ENCODE measurements around the gene MFRP.
"Not testable (repeated sequence)": the region's sequence is repeated elsewhere in the genome, so short reads cannot be mapped to it uniquely, and the experiment has no call there.

The MFRP gene

DNA sequence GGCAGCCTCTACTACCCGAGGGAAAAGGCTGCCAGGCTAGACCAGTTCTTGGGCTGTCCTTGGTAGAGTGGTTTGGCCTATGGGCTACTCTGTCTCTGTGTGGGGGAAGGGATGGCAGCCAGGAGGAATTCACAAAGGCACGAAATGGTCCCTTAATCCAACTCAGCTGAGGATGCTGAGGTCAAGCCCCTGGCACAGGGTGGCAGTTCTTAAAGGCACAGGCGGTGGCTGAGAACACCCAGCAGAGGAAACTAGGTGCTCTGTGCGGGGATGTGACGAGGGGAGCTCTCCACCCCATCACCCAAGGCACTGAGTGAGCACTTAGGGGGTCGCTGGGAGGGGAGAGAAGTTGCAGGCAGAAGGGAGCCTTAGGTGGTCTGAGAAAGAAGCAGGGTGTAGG lies at the start of gene MFRP:
Gene MFRP, minus strand, starts transcription at position 101 of the 400 bp plus-strand sequence. CDS start 192 bp downstream, outside the sequence.
- no peak for DNase-seq

DNA sequence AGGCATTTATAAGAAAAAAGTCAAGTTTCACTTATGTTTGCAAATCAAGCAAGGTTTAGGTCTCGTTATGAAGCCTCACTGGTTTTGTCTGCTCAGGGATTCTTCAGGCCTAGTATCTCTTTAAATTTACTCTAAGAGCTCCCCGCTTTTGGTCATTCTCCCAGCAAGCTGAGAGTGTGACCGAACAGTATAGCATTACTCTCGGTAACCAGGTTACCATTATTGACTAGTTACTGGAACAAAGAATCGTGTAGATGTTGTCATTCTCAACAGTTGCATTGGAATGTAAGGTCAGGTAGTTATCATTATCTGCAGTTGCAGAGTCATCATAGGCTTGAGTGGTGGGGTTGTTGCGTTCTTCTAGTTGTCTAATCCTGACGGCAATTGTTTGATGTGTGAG lies 44.8 kb upstream of the MFRP start:
- DNase-seq = no peak

DNA sequence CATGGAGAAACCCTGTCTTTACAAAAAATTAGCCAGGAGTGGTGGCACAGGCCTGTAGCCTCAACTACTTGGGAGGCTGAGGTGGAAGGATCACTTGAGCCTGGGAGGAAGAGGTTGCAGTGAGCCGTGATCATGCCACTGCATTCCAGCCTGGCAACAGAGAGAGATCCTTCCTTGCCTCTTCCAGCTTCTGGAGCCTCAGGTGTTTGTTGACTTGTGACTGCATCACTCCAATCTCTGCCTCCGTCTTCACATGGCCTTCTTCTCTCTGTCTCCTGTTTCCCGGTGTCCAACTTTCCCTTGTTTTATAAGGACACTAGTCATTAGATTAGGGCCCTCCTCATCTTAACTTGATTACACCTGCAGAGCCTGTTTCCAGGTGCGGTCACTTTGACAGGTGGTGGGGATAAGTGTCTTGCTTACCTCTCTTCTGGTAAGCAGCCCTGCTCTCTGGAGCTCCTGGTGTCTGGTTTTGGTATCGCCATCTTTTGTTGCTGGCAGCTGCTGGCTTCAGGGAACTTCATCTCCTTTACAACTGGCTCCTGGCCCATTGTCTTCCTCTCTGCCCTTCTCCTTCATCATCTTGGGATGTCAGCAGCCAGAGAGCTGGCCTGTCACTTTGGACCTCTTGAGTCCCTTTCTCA lies 43.2 kb upstream of the MFRP start:
- DNase-seq = no peak

DNA sequence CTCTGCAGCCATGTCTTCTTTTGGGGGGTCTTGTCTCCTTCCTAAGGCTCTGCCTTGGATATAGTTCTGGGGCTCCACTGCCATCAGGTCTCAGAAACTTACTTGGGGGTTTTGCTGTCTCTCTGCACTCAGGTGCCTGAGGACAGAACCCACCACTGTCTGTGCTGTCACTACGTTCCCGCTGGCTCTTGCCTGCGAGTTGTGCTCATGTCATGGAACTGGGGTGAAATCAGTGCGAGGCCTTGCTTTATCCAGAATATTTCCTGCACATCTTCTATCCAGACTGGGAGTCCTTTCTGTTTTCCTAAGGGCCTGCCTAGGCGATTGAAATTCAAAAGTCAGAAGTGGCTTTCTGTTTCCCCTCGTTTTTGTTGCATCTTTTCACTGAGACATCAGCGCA lies 41.6 kb upstream of the MFRP start:
- no peak for DNase-seq

DNA sequence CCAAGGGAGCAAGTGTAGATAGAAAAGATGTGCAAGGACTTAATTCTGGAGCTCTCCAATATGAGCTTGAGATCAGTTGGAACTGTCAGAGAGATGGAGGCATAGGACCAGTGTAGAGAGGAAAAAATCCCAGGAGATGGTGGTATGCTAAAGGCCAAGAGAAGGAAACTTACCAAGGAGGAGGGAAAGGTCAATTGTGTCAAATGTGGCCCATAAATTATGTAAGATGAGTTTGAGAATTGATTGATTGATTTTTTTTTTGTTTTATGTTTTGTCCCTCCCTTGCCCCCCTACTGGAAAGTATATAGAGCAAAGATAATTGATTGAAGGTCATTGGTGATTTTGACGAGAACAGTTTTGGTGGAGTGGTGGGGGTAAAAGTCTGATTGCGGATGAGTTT lies 37.8 kb upstream of the MFRP start:
- DNase-seq = no peak

DNA sequence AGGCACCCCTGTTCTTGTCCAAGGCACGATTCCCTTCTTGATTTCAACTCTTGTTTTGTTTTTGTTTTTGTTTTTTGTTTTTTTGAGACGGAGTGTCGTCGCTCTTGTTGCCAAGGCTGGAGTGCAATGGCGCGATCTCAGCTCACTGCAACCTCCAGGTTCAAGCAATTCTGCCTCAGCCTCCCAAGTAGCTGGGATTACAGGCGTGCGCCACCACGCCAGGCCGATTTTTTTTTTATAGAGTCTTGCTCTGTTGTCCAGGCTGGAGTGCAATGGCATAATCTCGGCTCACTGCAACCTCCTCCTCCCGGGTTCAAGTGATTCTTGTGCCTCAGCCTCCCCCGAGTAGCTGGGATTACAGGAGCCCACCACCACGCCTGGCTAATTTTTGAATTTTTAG lies 36.0 kb upstream of the MFRP start:
- not testable (repeated sequence) for DNase-seq

DNA sequence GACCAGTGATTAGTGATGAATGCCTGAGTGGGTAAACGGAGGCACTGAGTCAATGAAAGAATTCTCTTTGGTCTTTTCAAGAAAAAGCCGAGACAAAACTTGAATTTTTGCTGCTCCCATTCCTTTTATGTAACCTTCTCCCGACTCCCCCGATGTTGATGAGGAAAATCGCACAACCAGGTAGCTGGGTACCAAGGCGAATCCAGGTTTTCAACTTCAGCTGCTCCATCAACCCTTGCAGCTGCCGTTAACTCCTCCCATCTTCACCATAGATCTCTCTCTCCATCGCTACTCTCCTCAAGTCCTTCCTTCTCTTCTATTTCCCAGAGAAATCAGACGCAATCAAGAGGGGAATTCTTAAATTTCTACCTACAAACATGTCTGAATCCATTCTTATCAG lies 35.6 kb upstream of the MFRP start:
- DNase-seq = no peak

DNA sequence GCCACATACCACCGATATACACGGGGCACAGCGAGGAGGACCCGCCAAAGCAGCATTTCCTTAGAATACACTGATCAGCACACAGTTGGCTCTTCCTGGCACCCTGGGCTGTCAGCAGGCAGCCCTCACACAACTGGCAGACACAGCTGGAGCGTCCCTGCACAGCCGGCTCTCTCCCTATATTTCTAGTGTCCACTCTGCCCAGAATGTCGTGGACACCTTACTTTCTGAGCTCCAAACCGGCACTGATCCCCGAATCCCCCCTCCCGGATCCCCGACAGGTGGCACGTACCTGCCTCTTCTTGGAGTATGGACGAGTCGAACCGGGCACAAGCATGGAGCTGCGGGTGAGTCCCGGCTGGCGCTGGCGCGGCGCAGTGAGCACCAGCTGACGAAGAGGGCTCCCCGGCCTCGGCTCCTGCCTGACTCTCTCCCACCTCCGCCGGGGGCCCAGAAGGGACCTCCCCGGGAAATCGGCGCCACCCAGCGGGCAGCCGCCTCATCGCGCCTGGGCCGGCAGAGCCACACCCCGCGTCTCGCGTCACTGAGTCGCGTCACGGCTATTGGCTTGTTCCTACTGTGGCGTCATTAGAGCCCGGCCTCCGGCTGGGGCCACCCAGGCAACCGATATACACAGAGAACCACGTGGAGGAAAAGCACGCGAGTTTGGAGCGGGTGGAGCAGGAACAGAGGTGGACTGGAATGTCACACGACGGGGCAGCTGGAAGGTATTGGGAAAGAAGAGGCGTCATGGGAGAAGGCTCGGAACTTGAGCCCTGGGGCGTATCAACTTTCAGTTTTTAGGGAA lies 34.9 kb upstream of the MFRP start, which contains the start of gene USP2:
Gene USP2, minus strand, starts transcription at position 510 of the 808 bp plus-strand sequence. CDS start 8,210 bp downstream, outside the sequence.
- peak; percentile 95 for DNase-seq

DNA sequence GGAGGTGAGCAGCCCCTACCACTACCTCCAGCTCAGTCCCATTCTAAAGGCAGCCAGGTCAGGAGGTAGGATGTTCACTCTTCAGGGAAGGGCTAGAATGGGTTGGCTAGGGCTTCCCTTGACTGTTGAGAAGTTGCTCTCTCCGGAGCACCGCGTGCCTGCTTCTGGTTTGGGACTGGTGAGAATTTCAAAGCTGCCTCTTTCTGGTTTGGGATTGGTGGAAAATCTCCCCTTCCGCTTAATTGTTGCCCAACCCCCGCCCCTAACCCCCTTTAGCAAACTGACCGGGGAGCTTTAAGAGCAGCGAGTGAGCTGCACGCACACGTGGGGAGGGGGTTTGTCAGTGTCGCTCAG lies 34.3 kb upstream of the MFRP start:
- DNase-seq = no peak

DNA sequence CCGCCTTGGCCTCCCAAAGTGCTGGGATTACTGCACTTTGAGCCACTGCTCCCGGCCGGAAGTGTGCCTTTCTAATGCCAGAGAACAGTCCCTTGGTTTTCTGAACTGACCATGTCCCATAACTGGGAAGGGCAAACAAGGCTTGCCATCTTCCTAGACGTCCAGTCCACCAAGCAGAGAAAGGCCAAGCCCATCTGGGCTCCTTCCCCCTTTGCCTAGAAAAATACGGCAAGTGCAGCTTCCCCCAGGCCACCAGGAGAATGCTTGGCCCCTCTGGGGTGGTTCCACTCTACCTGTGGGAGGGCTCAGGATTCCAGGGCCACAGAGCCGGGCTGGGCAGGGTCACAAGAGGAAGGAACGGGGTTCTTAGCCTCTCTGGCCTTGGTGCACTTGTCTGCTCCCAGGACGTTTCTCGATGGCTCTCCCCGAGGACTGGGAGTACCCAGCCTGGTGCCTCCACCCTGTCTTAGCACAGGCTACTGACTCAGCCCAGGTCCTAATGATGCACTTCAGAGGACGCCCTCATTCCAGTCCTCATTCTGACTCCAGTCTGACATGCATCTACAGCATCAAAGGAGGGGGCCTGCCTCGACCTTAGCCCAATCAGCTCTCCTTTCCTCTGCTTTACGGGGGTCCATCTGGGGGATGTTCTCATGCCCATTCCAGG lies 33.8 kb upstream of the MFRP start:
- DNase-seq = no peak

DNA sequence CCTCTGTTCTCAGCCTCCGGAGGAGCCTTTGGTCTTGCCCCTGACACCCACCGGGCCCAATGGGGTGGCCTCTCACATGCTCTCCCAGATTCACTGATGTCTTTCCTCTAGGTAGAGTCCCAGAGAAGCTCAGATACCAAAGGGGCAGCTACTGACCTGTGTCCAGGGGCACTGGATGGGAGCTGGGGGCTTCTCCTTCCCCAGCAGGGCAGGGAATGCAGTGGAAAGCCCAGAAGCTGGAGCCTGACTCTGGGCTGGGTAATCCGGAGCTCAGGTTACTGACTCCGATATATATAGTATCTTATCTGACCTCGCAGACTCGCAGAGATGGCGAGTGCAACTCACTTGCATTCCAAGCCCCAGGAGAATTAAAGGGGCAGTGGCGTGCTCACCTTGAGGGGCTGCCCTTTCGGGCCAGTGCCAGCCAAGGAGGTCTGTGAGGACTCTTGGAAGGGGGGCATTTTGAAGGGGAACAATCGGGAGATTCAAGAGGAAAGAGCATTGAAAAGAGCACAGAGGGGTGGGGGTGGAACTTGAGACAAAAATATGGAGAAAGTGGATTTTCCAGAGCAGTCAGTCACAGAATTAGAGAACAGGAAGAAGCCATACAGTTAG lies 32.5 kb upstream of the MFRP start:
- no peak for DNase-seq

DNA sequence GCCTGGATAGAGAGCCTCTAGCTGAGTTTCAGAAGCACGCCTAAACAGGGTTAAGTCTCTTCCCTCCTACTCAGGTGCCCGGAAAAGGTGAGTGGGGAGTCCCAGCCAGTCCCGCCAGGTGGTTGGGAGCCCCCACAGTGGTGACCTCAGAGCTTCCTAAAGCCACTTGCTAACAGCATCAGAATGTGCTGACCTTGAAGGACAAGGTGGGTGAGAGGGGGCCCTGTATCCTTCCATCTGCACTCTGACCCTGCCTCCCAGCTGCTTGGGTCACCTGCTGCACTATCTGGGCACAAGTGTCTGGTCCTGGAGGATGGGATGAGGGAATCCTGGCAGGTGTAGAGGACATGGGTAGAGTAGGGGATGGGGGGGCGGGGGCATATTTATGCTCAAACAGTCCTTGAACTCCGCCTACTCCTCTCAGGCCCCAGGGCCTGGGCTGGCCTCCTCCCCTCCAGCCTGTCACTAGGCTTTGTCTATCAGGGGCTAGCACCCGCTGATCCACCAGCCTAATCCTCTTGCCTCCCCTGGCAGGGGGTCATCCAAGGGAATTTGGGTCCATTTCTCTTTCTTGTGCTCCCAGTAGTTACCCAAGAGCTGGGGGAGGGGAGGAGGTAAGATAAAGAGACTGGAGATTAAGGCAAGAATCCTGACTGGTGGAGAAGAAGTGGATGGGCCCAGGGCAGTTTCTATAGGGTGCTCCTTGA lies 31.6 kb upstream of the MFRP start:
- DNase-seq = no peak

DNA sequence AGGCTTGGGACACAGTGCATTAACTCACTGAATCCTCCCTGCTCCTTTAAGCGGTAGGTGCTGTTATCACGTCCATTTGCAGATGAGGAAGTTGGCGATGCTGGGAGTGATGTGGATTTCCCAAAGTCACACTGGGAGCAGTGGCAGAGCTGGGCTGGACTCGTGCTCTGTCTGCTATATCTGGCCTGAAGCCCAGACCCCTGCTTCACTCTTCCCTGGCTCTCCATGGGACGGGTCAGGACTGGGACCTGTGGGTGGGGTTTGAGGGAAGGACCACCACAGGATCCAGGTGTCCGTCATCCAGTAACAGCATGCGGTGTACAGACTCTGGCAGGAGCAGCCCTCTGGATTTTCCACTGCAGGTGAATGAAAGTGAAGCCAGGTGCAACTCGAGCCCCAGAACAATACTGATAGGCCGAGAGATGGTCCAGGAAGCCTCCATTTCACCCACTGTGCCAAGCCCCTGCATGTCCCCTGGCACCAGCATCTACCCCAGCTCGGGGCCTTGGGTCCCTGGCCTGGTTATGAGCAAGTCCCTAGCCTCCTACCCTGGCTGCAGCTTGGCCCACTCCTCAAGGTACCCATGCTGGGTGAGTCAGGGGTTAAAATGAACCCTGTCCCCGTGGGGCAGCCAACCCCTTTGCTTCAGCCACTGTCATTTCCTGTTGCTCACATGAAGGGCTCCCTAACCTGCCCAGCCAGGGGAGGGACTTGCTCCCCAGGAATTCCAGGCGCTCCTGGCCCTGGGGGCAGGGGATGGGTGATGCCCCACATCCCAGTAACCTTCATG lies 30.8 kb upstream of the MFRP start:
- no peak for DNase-seq

DNA sequence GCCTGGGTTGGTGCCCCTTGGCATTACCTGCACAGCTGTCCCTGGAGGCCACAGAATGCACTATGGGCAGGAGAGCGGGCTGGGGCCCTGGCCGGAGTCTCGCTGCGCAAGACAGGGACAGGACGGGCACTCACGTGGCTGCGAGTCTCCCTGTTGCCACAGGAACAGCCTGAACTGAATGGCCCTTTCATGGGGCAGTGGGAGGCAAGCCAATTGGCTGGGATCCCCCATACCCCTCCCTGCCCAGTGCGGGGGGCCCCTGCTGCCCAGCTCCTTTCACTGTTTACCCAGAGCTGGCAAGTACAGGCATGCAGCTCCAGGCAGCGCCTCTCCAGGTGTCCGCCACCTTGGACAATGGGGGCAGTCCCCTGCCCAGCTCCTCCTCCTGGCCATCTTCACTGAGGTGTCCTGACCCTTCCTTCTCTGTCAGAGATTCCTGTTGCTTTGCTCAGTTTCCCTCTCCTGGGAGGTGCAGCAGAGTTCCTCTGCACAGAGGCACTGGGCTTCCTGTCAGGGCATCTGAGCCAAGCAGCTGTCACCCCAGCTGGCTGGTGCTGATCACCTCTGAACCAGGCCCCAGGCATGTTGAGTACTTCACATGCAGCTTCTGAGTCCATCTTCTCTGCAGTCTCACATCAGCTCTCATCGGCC lies 29.8 kb upstream of the MFRP start:
- no peak for DNase-seq

DNA sequence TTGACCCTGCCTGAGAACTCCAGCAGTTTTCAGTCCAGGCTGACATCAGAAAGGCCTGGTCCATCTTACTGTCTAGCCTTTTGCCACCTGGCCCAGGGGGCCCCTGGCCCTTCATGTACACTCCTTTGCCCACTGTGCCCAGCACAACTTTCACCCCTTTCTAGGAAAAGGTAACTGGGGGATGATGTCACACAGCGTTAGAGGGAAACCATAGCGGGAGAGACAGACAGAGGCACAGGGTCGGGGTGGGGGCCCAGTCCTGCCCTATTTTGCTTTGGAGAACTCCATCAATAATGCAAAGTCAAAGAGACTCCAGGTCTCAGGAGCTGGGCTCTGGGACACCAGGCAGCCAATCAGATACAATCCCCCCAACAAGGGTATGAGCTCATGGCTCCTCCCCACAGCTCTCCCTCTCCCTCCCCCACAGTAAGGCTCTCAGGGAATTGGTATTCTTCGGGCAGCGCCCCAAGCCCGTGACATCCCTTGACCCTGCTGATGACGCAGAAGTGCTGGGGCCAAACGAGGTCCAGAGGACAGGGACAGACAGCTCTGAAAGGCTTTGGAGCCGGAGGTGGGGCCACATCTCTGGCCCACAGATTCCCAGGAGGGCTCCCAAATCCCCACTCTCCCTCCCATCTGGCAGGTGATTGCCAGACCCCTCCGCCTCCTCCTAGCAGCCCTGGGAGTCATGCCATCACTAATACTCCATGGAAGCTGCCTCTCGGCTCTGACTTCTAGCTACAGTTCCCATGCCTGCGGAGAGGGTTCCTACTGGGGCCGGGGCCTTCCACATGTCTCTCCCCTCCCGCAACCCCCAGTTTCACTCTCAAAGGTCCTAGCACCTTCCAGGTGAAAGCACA lies 29.1 kb upstream of the MFRP start:
- no peak for DNase-seq

DNA sequence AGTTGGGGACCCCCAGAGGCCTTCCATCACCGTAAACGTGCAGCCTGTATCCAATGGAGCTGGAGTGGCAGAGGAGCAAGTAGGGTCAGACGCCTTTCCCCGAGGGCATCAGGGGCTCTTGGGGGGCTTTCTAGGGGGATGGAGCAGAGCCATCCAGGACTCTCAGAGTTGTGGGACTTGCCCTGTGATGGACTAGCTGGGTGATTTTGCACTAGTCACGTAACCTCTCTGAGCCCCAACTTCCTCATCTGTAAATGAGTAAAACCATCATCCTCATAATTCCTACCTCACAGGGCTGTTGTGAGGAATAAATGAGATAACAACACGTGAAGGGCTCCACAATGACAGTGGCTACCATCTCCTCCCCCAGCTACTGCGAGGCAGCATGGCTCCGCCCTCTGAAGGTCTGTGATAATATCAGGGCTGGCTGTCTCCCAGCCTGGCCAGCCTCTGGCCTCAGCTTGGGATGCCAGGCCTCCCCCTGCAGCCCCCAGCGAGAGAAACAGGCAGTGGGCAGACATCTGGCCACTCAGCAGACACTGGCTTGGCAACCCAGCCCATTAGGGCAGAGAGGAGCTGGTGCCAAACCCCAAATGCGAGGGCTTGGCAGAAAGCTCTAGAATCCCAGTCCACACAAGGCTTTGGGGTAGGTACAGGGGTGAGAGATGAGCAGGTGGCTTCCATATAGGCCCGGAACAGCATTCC lies 28.3 kb upstream of the MFRP start:
- no peak for DNase-seq

DNA sequence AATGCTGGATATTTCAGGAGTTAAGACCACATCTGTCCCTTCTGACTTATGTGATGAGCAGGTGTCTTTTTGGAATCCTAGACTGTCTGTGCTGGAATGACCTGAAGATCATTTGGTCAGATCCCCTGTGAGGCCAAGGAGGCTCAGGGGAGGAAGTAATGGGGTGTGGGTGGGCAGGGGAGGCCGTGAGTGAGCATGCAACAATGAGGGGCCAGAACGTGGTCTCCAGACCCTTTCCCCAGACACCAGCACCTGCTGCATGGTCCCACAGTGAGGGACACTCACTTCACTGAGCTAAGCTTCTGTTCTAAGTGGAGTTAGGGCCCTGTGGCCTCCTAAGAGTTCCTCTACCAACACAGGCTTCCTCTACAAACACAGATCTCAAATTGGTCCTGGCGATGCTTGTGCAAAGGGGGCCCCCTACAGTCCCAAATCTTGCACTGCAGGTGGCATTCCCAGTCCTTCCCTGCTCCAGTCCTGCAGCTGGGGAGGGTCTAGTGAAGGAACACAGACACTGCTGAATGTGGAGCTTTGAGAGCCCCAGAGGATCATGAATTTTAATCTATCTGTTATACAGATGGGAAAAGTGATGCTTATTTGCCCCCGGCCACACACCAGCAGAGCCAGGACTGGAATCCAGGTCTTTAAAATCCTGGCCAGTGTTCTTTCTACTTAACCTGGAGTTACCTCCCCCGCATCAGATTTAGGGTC lies 27.6 kb upstream of the MFRP start:
- peak; percentile 31 for DNase-seq

DNA sequence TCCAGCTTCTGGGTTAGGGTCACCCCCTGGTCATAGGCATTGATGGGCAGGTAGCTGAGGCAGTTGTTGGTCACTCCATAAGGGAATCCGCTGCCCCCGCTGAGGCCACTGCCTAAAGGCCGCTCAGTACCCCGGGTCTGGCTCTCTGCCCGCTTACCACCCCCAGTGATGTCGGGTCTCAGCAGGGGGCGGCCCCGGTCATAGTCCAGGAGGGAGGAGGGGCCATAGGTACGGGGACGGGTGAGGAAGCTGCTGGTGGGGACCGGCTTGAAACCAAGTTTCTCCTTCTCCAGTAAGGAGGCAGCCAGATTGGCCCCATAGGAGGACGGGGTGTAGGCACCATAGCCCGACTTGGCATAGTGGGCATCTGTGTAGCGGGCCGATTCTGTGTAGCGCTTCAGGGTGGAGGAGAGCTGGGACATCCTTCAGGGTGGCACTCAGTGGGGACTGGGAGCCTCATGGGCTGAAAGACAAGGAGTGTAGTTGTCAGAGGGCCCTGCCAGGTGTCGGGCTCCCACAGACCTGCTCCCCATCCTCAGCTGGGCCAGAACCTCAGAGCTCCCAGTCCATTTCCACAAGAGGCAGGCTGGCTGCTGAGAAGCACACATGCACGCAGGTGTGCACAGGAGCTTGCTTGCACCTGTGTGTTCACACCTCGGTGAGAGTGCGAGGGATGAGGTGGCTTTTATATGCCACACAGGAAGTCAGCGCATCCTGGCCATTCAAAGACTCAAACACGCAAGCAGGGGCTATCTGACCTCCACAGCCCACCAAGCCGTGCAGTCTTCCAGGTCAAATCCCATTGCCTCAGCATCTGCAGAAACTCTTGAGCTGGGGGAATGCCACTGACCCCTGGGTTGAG lies 26.8 kb upstream of the MFRP start:
- DNase-seq = no peak
